K562 (cell line): ENCODE measurements around the gene RETN. TPM values are rescaled to one million over a fixed set of nuclear protein-coding genes. Genes with fewer than 3 reads are reported as not detected.
A peak's percentile ranks its signal among the peaks of the same experiment; 100 is the strongest.

ENCODE experiments used
- ATAC-seq: fragments of 200-7000 bp; cut with Tn5 transposase; 3 replicates; pipeline ENCODE4 v1.9.1; 2020; ENCODE audit warnings: moderate library complexity
- BruUV-seq: library from RNA; stranded (reverse); fragments of 400-500 nt; replicated peaks from 2 replicates; lab custom pipeline; 2021; lab: Mats Ljungman, UMichigan
- CTCF ChIA-PET: fragments of 300-600 bp; formaldehyde crosslinking; extraction: SDS; loops from one replicate; lab custom pipeline; 2021; ENCODE audit warnings: low intra/inter-chr PET ratio; lab: Yijun Ruan, JAX
- POLR2A ChIA-PET: fragments of 300-600, 350-650 bp; sonication (Branson Sonifier 250); formaldehyde crosslinking; extraction: SDS; loops from one replicate; lab custom pipeline; 2021; ENCODE audit warnings: antibody characterized with exemption, inconsistent platforms; lab: Yijun Ruan, JAX
- DNase-seq, 4 experiments: peaks; one replicate each; pipeline versions ENCODE4 v3.0.0 to v3.0.0-alpha.2; 2011 to 2018; ENCODE audit warnings: low spot score in 3 of 4, mixed read lengths in 3 of 4; ENCODE audit errors: extremely low read depth in 1 of 4
- FAIRE-seq: peaks from 2 replicates; lab custom pipeline; 2011; peaks lifted over from hg19 to GRCh38; lab: Jason Lieb, UNC
- H2AFZ ChIP-seq: 2 replicates; pipeline ENCODE4 v1.6.0; 2011; ENCODE audit warnings: low read depth, low read length, control low read depth, inconsistent platforms
- H3K27ac ChIP-seq: fragments of 200-600 bp; 3 replicates; pipeline ENCODE4 v1.8.0; 2011; ENCODE audit warnings: low read depth, mild to moderate bottlenecking, control low read depth, inconsistent platforms, low read length, moderate library complexity, mixed read lengths; ENCODE audit errors: extremely low read depth
- H3K27me3 ChIP-seq, 2 experiments: fragments of 300-600 bp in 1 of 2; 2 replicates in 1 of 2; 3 replicates in 1 of 2; pipeline versions ENCODE4 v1.6.0 to v1.8.0; 2011; ENCODE audit warnings: inconsistent platforms in 2 of 2, low read length in 2 of 2, mild to moderate bottlenecking in 1 of 2, mixed read lengths in 1 of 2, moderate library complexity in 1 of 2; ENCODE audit not compliant: control insufficient read depth in 2 of 2, insufficient read depth in 2 of 2
- H3K36me3 ChIP-seq: fragments of 300-600 bp; 3 replicates; pipeline ENCODE4 v1.8.0; 2011; ENCODE audit warnings: mild to moderate bottlenecking, low read length, inconsistent platforms; ENCODE audit not compliant: control insufficient read depth, insufficient read depth
- H3K4me1 ChIP-seq, 2 experiments: fragments of 200-600 bp in 1 of 2; replicated peaks in 1 of 2; 2 replicates in 1 of 2; 3 replicates in 1 of 2; pipeline versions ENCODE4 v1.5.1 to v1.8.0; 2011; ENCODE audit warnings: inconsistent platforms in 2 of 2, low read length in 2 of 2, mild to moderate bottlenecking in 1 of 2, mixed read lengths in 1 of 2, moderate library complexity in 1 of 2; ENCODE audit not compliant: control insufficient read depth in 2 of 2, insufficient read depth in 2 of 2
- H3K4me2 ChIP-seq: 2 replicates; pipeline ENCODE4 v1.6.1; 2011; ENCODE audit warnings: low read length, control low read depth, inconsistent platforms, mixed read lengths; ENCODE audit not compliant: insufficient read depth
- H3K4me3 ChIP-seq: fragments of 200-600 bp; sonication (generic), shearing (Covaris generic); 2 replicates; pipeline ENCODE4 v1.5.1; 2016; ENCODE audit warnings: control low read depth, inconsistent platforms
- H3K79me2 ChIP-seq: fragments of 200-600 bp; 3 replicates; pipeline ENCODE4 v1.8.0; 2011; ENCODE audit warnings: low read length, inconsistent platforms; ENCODE audit not compliant: control insufficient read depth, insufficient read depth
- H3K9ac ChIP-seq, 2 experiments: 2 replicates each; pipeline versions ENCODE4 v1.6.0 to v1.6.1; 2011; ENCODE audit warnings: low read depth in 2 of 2, low read length in 2 of 2, control low read depth in 1 of 2, inconsistent platforms in 1 of 2, mild to moderate bottlenecking in 1 of 2, mixed read lengths in 1 of 2; ENCODE audit not compliant: insufficient read depth in 1 of 2
- H3K9me1 ChIP-seq: one replicate; pipeline ENCODE4 v1.6.0; 2011; ENCODE audit warnings: inconsistent platforms, mild to moderate bottlenecking, low read length, moderate library complexity; ENCODE audit not compliant: control insufficient read depth, insufficient read depth
- H3K9me3 ChIP-seq: replicated peaks from 2 replicates; pipeline ENCODE4 v1.5.1; 2011; ENCODE audit warnings: low read depth, low read length, inconsistent platforms; ENCODE audit not compliant: control insufficient read depth, insufficient read depth
- H4K20me1 ChIP-seq: replicated peaks from 2 replicates; pipeline ENCODE4 v1.6.1; 2011; ENCODE audit warnings: low read length, inconsistent platforms, mixed read lengths; ENCODE audit not compliant: control insufficient read depth, insufficient read depth
- CREM ChIP-seq: IDR thresholded peaks from 2 replicates; pipeline ENCODE4 v1.6.1; 2014; ENCODE audit warnings: antibody characterized with exemption, low read depth
- EGR1 ChIP-seq: fragments of 450-650 bp; conservative IDR thresholded peaks from 2 replicates; pipeline ENCODE4 v1.6.1; 2017; ENCODE audit warnings: mild to moderate bottlenecking
- NRF1 ChIP-seq, 2 experiments: fragments of 450-650 bp; IDR thresholded peaks in 1 of 2; conservative IDR thresholded peaks in 1 of 2; 2 replicates each; pipeline ENCODE4 v1.6.1; 2014; ENCODE audit warnings: mild to moderate bottlenecking in 2 of 2
- TOE1 ChIP-seq, 2 experiments: fragments of 450-650 bp in 1 of 2; sonication (generic) in 1 of 2; formaldehyde crosslinking in 1 of 2; IDR thresholded peaks; 2 replicates each; pipeline versions ENCODE4 v1.7.1 to v1.8.0; 2016 to 2022; ENCODE audit warnings: borderline replicate concordance in 2 of 2, mild to moderate bottlenecking in 2 of 2, antibody characterized with exemption in 1 of 2, inconsistent platforms in 1 of 2, low read depth in 1 of 2, missing genetic modification reagents in 1 of 2, moderate library complexity in 1 of 2
- ZNF124 ChIP-seq: sonication (generic); formaldehyde crosslinking; IDR thresholded peaks from 2 replicates; pipeline ENCODE4 v1.8.1; 2022; ENCODE audit warnings: missing genetic modification reagents
- ZNF134 ChIP-seq: fragments of 250-450 bp; sonication (Bioruptor Pico); conservative IDR thresholded peaks from 2 replicates; pipeline ENCODE4 v1.4.0; 2020
- WGBS: fragments of 100-300 bp; shearing (Covaris generic); methylation state at CpG from one replicate; pipeline ENCODE4 v1.1.6; 2016; ENCODE audit warnings: low coverage, mixed read lengths; ENCODE audit not compliant: insufficient coverage; ENCODE audit errors: missing lambda C conversion rate; 5-methylcytosine and 5-hydroxymethylcytosine counted together
- in situ Hi-C: fragments of 300-500 bp; cut with MboI; formaldehyde crosslinking; loops from 4 replicates; pipeline ENCODE4 v1.15.0; 2018; ENCODE audit warnings: inconsistent platforms, mixed read lengths
- intact Hi-C: fragments of 100-400 bp; cut with micrococcal nuclease; formaldehyde crosslinking; loops from 2 replicates; pipeline ENCODE4 v1.14.2; 2022
- polyA plus RNA-seq, 8 experiments: library from polyadenylated mRNA; depleted of rRNA in 4 of 8; stranded (reverse) in 5 of 8; unstranded in 3 of 8; fragments of >200 nt; fragmentation: Nextera tagmentation in 2 of 8; fragmentation: Illumina TruSeq in 1 of 8; extraction: Ambion mirVana in 2 of 8; extraction: Trizol in 1 of 8; gene quantifications; 2 replicates each; pipeline versions ENCODE4 v1.2.1 to v1.2.3, GENCODE V29; 2011 to 2014; ENCODE audit warnings: inconsistent platforms in 1 of 8, missing spikeins in 1 of 8
- total RNA-seq, 7 experiments: library from RNA; depleted of rRNA in 6 of 7; stranded (reverse); fragments of >200 nt in 6 of 7; fragmentation: Illumina TruSeq in 2 of 7; extraction: Trizol in 2 of 7; gene quantifications; 2 replicates each; pipeline versions ENCODE4 v1.2.1 to v1.2.3, GENCODE V29; 2011 to 2021; ENCODE audit warnings: low replicate concordance in 1 of 7
- TF ChIP-seq, protein P1 (sequence below), 2 experiments: IDR thresholded peaks in 1 of 2; conservative IDR thresholded peaks in 1 of 2; 2 replicates each; pipeline ENCODE4 v1.6.1; 2016; ENCODE audit warnings: low read depth in 2 of 2, mild to moderate bottlenecking in 1 of 2, missing compliant biosample characterization in 1 of 2, missing genetic modification characterization in 1 of 2, moderate library complexity in 1 of 2
- TF ChIP-seq, protein P2 (sequence below): fragments of 150-350 bp; IDR thresholded peaks from 2 replicates; pipeline ENCODE4 v1.6.1; 2014; ENCODE audit warnings: low read depth, mild to moderate bottlenecking, low read length, borderline replicate concordance
- TF ChIP-seq, protein P3 (sequence below): sonication (generic); formaldehyde crosslinking; IDR thresholded peaks from 2 replicates; pipeline ENCODE4 v1.8.0; 2022; ENCODE audit warnings: mild to moderate bottlenecking, low read depth, missing genetic modification reagents
- TF ChIP-seq, protein P4 (sequence below): fragments of 450-650 bp; IDR thresholded peaks from 2 replicates; pipeline ENCODE4 v1.6.1; 2016; ENCODE audit warnings: low read depth, mild to moderate bottlenecking, moderate library complexity

RETN gene
- total and polyA plus RNA-seq, 9 of the 15 experiments (the other 6 are each of a cell fraction or from before 2014, with no cell fraction given): not detected

DNA sequence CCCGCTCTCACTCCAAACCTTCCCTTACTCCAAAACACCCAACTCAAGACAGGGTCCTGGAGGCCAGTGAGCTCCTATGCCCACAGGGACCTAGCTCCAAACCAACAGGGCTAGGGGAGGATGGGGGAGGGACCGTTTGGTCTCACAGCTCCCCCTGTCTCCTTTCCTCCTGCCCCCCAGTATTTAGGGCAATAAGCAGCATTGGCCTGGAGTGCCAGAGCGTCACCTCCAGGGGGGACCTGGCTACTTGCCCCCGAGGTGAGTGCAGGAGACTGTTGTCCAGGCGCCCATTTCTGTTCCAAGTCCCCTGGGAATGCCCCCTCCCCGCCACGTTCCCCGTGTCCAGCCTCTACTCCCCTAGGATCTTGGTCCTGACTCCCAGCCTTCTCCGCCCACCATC is 792 bp downstream of the RETN start (continued):
- TF ChIP-seq, protein P1, sequence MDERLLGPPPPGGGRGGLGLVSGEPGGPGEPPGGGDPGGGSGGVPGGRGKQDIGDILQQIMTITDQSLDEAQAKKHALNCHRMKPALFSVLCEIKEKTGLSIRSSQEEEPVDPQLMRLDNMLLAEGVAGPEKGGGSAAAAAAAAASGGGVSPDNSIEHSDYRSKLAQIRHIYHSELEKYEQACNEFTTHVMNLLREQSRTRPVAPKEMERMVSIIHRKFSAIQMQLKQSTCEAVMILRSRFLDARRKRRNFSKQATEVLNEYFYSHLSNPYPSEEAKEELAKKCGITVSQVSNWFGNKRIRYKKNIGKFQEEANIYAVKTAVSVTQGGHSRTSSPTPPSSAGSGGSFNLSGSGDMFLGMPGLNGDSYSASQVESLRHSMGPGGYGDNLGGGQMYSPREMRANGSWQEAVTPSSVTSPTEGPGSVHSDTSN (CRISPR knock-in tag; IDR thresholded peaks at IDR 0.05; ENCODE audit: low read depth): no peak
- TF ChIP-seq, protein P1 (tag; conservative IDR thresholded peaks at IDR 0.05; ENCODE audit: low read depth): no peak
- TF ChIP-seq ZNF124 (no peak), TOE1 (IDR thresholded peaks at IDR 0.05; ENCODE audit: borderline replicate concordance) (no peak), TOE1 (CRISPR knock-in tag; IDR thresholded peaks at IDR 0.05; ENCODE audit: borderline replicate concordance, low read depth) (no peak)

DNA sequence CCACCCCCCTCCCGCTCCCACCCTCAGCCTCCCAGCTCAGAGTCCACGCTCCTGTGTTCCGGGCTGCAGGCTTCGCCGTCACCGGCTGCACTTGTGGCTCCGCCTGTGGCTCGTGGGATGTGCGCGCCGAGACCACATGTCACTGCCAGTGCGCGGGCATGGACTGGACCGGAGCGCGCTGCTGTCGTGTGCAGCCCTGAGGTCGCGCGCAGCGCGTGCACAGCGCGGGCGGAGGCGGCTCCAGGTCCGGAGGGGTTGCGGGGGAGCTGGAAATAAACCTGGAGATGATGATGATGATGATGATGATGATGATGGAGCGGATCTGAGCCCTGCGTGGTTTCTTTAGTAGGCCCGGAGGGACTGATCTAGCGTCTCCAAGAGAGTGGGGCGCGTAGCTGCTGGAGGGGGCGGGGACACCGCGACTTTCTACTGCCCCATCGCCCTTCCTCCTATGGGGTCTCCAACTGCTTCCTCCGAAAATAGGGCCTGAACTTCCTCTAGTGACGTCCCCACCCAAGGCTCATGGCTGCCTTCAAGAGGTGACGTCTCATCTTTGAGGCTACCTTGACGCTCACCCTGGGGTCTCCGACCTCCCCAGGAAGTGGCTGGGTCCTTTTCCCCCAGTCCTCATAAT is 1.4 kb downstream of the RETN start:
- Histone ChIP-seq H3K79me2 (no peaks in the 10 kb centered on the region), H3K9me3 (peaks cover 5% of the 10 kb centered on the region; the same call in 1 of the 2 replicates), H3K9me1 (no peaks in the 10 kb centered on the region), H3K27ac (no peak overlapping the region), H3K4me3 (no peak overlapping the region), H3K4me2 (no peak overlapping the region; the same call in 1 of the 2 replicates), H2AFZ (no peak overlapping the region), H3K9ac (peak overlapping the region in 1 of 2 experiments; percentile 13; a peak in 1 of 4 replicates), H4K20me1 (no peaks in the 10 kb centered on the region), H3K36me3 (no peaks in the 10 kb centered on the region), H3K27me3 (peaks cover 21 to 39% of the 10 kb centered on the region in 2 experiments; a peak in 4 of 5 replicates), H3K4me1 (peaks cover 0 to 10% of the 10 kb centered on the region in 2 experiments; a peak in 2 of 5 replicates)
- DNase-seq (peak in 2 of 4 experiments; percentile 51), FAIRE-seq (no peak), ATAC-seq (peak; percentile 32; the same call in 1 of the 3 replicates)
- 4% methylated on average over 41 of the region's 43 CpGs for WGBS
- in situ Hi-C loops (no loop called here), intact Hi-C loops (no loop called here)
- CTCF ChIA-PET: no interaction called here
- BruUV-seq: no TSS peak
- POLR2A ChIA-PET: no interaction called here
- TF ChIP-seq ZNF134: no peak
- peak; percentile 30 to 45; a peak in 2 of 4 replicates for TF ChIP-seq NRF1 (conservative IDR thresholded peaks at IDR 0.05 in 1 of 2, IDR thresholded peaks at IDR 0.05 in 1 of 2)
- TF ChIP-seq, protein P2, sequence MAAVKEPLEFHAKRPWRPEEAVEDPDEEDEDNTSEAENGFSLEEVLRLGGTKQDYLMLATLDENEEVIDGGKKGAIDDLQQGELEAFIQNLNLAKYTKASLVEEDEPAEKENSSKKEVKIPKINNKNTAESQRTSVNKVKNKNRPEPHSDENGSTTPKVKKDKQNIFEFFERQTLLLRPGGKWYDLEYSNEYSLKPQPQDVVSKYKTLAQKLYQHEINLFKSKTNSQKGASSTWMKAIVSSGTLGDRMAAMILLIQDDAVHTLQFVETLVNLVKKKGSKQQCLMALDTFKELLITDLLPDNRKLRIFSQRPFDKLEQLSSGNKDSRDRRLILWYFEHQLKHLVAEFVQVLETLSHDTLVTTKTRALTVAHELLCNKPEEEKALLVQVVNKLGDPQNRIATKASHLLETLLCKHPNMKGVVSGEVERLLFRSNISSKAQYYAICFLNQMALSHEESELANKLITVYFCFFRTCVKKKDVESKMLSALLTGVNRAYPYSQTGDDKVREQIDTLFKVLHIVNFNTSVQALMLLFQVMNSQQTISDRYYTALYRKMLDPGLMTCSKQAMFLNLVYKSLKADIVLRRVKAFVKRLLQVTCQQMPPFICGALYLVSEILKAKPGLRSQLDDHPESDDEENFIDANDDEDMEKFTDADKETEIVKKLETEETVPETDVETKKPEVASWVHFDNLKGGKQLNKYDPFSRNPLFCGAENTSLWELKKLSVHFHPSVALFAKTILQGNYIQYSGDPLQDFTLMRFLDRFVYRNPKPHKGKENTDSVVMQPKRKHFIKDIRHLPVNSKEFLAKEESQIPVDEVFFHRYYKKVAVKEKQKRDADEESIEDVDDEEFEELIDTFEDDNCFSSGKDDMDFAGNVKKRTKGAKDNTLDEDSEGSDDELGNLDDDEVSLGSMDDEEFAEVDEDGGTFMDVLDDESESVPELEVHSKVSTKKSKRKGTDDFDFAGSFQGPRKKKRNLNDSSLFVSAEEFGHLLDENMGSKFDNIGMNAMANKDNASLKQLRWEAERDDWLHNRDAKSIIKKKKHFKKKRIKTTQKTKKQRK: no peak
- TF ChIP-seq, protein P3, sequence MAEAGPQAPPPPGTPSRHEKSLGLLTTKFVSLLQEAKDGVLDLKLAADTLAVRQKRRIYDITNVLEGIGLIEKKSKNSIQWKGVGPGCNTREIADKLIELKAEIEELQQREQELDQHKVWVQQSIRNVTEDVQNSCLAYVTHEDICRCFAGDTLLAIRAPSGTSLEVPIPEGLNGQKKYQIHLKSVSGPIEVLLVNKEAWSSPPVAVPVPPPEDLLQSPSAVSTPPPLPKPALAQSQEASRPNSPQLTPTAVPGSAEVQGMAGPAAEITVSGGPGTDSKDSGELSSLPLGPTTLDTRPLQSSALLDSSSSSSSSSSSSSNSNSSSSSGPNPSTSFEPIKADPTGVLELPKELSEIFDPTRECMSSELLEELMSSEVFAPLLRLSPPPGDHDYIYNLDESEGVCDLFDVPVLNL (CRISPR knock-in tag): no peak
- TF ChIP-seq, protein P4, sequence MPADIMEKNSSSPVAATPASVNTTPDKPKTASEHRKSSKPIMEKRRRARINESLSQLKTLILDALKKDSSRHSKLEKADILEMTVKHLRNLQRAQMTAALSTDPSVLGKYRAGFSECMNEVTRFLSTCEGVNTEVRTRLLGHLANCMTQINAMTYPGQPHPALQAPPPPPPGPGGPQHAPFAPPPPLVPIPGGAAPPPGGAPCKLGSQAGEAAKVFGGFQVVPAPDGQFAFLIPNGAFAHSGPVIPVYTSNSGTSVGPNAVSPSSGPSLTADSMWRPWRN: no peak
- 0 out of 2 replicates have a peak, but pooled peaks have one; percentile 4 for TF ChIP-seq EGR1
- TF ChIP-seq CREM: 0 out of 2 replicates have a peak, but pooled peaks have one; percentile 22
